22Rv1 (cell line): ENCODE results near the gene POLD2.

Experiments
- H3K27ac ChIP-seq: fragments of 450-650 bp; 2 replicates; pipeline ENCODE4 v1.5.1; 2017
- ZFX ChIP-seq: fragments of 450-650 bp; IDR thresholded peaks from 2 replicates; pipeline ENCODE4 v1.6.1; 2017; ENCODE audit warnings: antibody characterized with exemption, borderline replicate concordance
- TF ChIP-seq, protein P1 (sequence below): fragments of 450-650 bp; IDR thresholded peaks from 2 replicates; pipeline ENCODE4 v1.5.1; 2017; ENCODE audit warnings: mild to moderate bottlenecking

Gene POLD2

DNA sequence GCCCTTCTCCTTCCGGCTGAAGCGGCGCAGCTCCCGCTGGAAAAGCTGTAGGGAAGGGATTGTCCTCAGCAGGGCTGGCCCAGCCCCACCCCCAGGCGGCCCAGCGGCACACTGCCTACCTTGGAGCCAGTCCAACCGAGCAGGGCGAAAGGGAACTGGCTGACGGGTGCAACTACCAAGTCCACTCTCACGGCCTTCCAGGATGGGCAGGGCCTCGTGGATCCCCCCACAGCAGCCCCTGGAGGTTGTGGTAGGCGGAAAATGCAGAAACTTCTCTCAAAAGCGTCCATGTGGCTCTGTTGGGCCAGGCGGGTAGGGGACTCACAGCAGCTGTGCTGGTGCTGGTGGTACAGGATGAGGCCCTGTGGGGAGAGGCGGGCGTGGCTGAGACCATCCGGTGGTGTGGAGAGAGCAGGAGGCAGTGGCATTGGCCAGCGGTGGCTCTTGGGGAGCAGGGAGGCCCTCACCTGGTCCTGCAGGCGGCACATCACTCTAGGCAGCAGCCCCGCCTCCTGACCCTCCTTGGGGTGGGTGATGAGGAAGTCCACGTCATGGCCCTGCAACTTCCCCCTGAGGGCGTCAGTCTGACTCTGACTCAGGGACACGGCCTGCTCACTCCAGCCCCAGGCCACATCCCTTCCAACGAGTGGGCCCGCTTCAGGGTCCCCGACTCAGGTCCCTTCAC lies 49.5 kb downstream of the POLD2 start:
- TF ChIP-seq, protein P1, sequence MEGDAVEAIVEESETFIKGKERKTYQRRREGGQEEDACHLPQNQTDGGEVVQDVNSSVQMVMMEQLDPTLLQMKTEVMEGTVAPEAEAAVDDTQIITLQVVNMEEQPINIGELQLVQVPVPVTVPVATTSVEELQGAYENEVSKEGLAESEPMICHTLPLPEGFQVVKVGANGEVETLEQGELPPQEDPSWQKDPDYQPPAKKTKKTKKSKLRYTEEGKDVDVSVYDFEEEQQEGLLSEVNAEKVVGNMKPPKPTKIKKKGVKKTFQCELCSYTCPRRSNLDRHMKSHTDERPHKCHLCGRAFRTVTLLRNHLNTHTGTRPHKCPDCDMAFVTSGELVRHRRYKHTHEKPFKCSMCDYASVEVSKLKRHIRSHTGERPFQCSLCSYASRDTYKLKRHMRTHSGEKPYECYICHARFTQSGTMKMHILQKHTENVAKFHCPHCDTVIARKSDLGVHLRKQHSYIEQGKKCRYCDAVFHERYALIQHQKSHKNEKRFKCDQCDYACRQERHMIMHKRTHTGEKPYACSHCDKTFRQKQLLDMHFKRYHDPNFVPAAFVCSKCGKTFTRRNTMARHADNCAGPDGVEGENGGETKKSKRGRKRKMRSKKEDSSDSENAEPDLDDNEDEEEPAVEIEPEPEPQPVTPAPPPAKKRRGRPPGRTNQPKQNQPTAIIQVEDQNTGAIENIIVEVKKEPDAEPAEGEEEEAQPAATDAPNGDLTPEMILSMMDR, result no peak
- H3K27ac ChIP-seq, result peak overlapping the region; percentile 72

DNA sequence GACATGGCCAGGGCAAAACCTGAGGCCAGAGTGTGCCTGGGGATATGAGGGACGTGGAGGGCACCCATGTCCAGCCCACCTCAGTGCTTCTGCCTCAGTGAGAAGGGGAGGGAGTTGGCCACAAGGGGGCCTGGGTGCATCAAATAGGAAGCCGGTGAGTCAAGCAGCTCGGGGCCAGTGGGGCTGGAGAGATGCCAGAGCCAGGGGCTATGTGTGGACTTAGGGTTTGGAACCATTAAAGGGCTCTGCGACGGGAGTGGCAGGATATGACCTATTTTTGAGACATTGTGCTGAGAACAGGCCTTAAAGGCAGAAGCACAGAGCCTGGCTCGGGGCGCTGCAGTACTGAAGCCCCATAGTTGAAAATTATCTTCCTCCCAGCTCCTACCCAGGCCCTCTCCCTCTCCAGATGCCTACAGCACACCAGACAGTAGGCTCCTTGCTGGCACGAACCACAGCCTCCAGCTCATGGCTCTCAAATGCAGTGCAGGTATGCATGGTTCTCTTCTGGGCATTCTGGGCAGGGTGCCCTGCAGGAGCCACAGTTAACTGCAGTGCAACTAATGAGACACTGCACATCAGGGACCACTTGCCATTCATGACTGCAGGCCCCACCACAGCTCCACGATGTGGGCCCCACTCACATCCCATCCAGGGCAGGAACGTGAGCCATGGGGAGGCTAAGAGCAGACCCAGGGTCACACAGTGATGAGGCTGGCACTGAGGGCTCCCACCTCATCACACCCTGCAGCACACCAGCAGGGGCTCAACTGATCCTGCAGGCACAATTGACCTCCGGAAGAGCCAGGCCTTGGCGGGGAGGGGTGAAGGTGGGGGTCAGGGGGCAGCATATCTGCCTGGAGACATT lies 50.8 kb downstream of the POLD2 start:
- no peak for TF ChIP-seq ZFX
- TF ChIP-seq, protein P1, result peak; percentile 80
- H3K27ac ChIP-seq, result peak overlapping the region; percentile 72

DNA sequence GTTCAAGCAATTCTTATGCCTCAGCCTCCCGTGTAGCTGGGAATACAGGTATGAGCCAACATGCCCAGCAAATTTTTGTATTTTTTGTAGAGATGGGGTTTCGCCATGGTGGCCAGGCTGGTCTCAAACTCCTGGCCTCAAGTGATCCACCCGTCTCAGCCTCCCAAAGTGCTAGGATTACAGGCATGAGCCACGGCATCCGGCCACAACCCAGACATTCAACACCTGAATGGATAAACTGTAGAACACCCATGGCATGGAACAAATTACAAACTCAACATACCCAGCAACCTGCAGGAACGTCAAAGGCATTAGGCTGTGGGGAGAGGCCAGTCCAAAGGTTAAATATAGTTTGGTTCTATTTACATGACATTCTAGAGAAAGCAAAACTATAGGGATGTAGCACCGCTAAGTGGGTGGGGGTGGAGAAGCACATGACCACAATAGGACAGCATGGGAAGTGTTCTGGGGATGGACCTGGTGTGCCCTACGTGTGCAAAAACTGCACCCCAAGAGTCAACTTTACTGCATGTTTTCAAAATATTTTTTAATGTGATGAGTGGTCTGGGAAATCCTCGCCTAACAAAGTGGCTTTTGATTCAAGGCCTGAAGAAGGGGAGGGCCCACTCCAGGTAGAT lies 51.5 kb downstream of the POLD2 start:
- H3K27ac ChIP-seq, result peak overlapping the region; percentile 72
- no peak for TF ChIP-seq ZFX
- TF ChIP-seq, protein P1, result no peak

DNA sequence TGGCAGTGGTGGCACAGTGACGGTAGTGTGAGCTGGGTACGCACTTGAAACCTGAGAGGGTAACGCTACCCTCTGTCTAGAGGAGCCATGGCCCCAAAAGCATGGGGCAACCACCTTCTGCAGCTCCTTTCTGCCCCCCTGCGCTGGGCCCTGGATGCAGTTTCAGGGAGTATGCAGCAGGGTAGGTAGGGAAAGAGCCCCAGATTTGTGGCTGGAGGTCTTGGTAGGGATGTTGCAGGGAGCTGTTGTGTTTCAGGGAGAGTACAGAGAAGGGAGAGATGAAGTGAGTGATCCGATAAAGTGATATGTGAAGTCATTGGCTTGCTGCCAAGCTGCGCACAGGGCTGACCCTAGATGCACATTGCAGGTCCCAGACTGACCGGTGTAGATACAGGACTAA lies 55.3 kb downstream of the POLD2 start:
- no peak for TF ChIP-seq ZFX
- TF ChIP-seq, protein P1, result no peak
- peak overlapping the region; percentile 80; the same call in 1 of the 2 replicates for H3K27ac ChIP-seq

DNA sequence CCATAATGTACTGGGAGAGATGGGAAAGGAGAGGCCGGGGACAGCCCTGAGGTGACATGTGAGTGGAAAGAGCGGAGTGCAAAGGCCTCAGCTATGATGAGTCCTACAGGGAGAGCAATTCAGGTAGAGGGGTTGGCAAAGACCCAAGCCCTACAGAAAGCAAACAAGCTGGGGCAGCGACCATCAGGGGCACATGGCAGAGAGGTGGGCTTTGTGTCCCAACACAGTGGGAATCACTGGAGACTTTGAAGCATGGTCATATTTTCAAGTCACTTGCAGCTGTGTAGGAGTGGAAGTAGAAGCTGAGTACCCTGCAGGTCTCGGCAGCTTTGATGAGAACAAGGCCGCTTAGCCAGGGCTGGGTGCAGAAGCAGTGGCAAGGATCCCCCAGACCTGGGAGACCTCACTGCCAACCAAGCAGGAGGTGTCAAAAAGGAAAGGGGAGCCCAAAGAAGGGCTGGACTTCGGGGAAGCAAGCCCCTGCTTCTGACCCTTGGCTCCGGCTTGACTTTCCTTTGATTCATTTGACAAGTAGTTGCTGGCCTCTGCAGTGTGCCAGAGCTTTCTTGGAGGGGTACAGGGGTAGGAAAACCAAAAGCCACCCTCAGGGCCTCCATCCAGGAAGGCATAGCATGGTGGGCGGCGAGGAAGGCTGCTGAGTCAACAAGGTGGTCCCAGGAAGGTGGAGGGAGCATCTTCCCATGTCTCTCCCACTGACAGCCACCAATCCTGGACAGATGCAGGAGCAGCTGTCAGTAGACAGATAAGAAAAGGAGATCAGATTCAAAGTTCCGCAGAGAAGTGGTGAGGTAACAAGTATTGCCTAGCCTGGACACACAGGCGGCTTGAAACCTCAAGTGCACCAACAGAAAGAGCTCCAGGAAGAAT lies 56.0 kb downstream of the POLD2 start:
- TF ChIP-seq, protein P1, result no peak
- TF ChIP-seq ZFX, result no peak
- peak overlapping the region; percentile 80 for H3K27ac ChIP-seq

DNA sequence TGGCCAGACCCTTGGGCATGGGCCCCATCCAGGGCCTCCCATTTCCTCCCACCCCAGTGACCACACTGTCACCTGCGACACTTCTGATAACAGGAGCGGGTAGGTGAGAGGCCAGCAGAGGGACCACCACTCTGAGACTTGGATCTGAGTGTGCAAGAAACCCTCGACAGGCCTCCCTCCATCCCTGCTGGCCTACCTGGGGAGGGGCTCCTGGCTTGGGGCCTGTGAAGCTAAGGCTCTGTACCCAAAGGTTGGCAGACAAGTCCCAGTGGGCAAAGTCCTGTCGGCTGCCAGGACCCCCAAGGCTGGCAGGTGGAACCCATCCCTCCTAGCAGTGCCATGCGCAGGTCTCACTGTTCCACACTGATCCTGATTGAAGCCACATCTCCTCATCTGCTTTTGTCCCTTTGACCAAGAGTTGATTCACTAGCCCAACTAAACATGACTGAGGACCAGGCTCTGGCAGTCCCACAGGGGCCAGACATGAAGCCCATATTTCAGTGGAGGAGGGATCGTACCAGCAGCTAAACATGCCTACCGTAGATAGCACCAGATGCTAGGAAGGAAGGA lies 56.8 kb downstream of the POLD2 start:
- peak overlapping the region; percentile 80 for H3K27ac ChIP-seq
- TF ChIP-seq ZFX, result no peak
- TF ChIP-seq, protein P1, result no peak
